Measurements from ENCODE around the gene SNX25.

DNA sequence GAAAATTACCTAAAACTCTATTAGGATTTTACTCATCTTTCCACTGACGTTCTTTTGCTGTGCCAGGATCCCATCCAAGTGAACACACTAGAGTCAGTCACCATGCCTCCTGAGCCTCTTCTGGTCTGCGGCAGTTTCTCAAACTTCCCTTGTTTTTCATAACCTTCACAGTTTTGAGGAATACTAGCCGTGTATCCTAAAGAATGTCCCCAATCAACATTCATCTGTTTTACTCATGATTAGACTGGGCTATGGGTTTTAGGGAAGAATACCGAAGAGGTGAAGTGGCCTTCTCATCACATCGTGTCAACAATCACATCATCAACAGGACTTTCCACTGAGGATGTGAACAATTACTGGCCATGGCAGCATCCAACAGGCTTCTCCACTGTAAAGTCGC, 181.5 kb downstream of the SNX25 start:
- no peak for TF ChIP-seq ARNTL (CRISPR knock-in tag; IDR thresholded peaks at IDR 0.05; ENCODE audit: borderline replicate concordance, low read depth)
- no peak for TF ChIP-seq RARB (CRISPR knock-in tag; IDR thresholded peaks at IDR 0.05)
- TF ChIP-seq ZFP30 (CRISPR knock-in tag; IDR thresholded peaks at IDR 0.05) = no peak
- TF ChIP-seq, protein P1, sequence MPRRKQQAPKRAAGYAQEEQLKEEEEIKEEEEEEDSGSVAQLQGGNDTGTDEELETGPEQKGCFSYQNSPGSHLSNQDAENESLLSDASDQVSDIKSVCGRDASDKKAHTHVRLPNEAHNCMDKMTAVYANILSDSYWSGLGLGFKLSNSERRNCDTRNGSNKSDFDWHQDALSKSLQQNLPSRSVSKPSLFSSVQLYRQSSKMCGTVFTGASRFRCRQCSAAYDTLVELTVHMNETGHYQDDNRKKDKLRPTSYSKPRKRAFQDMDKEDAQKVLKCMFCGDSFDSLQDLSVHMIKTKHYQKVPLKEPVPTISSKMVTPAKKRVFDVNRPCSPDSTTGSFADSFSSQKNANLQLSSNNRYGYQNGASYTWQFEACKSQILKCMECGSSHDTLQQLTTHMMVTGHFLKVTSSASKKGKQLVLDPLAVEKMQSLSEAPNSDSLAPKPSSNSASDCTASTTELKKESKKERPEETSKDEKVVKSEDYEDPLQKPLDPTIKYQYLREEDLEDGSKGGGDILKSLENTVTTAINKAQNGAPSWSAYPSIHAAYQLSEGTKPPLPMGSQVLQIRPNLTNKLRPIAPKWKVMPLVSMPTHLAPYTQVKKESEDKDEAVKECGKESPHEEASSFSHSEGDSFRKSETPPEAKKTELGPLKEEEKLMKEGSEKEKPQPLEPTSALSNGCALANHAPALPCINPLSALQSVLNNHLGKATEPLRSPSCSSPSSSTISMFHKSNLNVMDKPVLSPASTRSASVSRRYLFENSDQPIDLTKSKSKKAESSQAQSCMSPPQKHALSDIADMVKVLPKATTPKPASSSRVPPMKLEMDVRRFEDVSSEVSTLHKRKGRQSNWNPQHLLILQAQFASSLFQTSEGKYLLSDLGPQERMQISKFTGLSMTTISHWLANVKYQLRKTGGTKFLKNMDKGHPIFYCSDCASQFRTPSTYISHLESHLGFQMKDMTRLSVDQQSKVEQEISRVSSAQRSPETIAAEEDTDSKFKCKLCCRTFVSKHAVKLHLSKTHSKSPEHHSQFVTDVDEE (CRISPR knock-in tag; IDR thresholded peaks at IDR 0.05) = no peak
- TF ChIP-seq, protein P2, sequence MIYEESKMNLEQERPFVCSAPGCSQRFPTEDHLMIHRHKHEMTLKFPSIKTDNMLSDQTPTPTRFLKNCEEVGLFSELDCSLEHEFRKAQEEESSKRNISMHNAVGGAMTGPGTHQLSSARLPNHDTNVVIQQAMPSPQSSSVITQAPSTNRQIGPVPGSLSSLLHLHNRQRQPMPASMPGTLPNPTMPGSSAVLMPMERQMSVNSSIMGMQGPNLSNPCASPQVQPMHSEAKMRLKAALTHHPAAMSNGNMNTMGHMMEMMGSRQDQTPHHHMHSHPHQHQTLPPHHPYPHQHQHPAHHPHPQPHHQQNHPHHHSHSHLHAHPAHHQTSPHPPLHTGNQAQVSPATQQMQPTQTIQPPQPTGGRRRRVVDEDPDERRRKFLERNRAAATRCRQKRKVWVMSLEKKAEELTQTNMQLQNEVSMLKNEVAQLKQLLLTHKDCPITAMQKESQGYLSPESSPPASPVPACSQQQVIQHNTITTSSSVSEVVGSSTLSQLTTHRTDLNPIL (CRISPR knock-in tag; IDR thresholded peaks at IDR 0.05; ENCODE audit: low read depth) = no peak
- TF ChIP-seq, protein P3, sequence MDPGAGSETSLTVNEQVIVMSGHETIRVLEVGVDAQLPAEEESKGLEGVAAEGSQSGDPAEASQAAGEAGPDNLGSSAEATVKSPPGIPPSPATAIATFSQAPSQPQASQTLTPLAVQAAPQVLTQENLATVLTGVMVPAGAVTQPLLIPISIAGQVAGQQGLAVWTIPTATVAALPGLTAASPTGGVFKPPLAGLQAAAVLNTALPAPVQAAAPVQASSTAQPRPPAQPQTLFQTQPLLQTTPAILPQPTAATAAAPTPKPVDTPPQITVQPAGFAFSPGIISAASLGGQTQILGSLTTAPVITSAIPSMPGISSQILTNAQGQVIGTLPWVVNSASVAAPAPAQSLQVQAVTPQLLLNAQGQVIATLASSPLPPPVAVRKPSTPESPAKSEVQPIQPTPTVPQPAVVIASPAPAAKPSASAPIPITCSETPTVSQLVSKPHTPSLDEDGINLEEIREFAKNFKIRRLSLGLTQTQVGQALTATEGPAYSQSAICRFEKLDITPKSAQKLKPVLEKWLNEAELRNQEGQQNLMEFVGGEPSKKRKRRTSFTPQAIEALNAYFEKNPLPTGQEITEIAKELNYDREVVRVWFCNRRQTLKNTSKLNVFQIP (CRISPR knock-in tag; IDR thresholded peaks at IDR 0.05; ENCODE audit: borderline replicate concordance, low read depth) = no peak
- TF ChIP-seq, protein P4, sequence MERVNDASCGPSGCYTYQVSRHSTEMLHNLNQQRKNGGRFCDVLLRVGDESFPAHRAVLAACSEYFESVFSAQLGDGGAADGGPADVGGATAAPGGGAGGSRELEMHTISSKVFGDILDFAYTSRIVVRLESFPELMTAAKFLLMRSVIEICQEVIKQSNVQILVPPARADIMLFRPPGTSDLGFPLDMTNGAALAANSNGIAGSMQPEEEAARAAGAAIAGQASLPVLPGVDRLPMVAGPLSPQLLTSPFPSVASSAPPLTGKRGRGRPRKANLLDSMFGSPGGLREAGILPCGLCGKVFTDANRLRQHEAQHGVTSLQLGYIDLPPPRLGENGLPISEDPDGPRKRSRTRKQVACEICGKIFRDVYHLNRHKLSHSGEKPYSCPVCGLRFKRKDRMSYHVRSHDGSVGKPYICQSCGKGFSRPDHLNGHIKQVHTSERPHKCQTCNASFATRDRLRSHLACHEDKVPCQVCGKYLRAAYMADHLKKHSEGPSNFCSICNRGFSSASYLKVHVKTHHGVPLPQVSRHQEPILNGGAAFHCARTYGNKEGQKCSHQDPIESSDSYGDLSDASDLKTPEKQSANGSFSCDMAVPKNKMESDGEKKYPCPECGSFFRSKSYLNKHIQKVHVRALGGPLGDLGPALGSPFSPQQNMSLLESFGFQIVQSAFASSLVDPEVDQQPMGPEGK (CRISPR knock-in tag; IDR thresholded peaks at IDR 0.05; ENCODE audit: borderline replicate concordance) = no peak
- TF ChIP-seq PPARA (CRISPR knock-in tag; IDR thresholded peaks at IDR 0.05; ENCODE audit: borderline replicate concordance) = no peak
- TF ChIP-seq, protein P5, sequence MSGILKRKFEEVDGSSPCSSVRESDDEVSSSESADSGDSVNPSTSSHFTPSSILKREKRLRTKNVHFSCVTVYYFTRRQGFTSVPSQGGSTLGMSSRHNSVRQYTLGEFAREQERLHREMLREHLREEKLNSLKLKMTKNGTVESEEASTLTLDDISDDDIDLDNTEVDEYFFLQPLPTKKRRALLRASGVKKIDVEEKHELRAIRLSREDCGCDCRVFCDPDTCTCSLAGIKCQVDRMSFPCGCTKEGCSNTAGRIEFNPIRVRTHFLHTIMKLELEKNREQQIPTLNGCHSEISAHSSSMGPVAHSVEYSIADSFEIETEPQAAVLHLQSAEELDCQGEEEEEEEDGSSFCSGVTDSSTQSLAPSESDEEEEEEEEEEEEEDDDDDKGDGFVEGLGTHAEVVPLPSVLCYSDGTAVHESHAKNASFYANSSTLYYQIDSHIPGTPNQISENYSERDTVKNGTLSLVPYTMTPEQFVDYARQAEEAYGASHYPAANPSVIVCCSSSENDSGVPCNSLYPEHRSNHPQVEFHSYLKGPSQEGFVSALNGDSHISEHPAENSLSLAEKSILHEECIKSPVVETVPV (CRISPR knock-in tag; IDR thresholded peaks at IDR 0.05) = no peak
- no peak for TF ChIP-seq ZNF70 (CRISPR knock-in tag; IDR thresholded peaks at IDR 0.05)
- no peak for TF ChIP-seq SNAI2 (CRISPR knock-in tag; IDR thresholded peaks at IDR 0.05)
- TF ChIP-seq TOX (CRISPR knock-in tag; IDR thresholded peaks at IDR 0.05; ENCODE audit: borderline replicate concordance) = no peak
